Stomach (tissue), 4 donors: ENCODE data around the gene ASPRV1.

Experiments
- CTCF ChIP-seq, 7 experiments: fragments of 450-650 bp in 4 of 7; fragments of 200-600 bp in 3 of 7; sonication (generic) in 3 of 7; IDR thresholded peaks; one replicate each; pipeline ENCODE4 v1.5.1; 2016 to 2019; ENCODE audit warnings: antibody characterized with exemption in 7 of 7, control low read depth in 2 of 7, mild to moderate bottlenecking in 1 of 7
- POLR2A ChIP-seq, 4 donors: fragments of 450-650 bp; IDR thresholded peaks; one replicate each; pipeline ENCODE4 v1.6.1; 2016; ENCODE audit warnings: antibody characterized with exemption in 4 of 4, control low read depth in 2 of 4, mild to moderate bottlenecking in 1 of 4, moderate library complexity in 1 of 4

- TF ChIP-seq CTCF (IDR thresholded peaks at IDR 0.05) (no peak), POLR2A (IDR thresholded peaks at IDR 0.05) (no peak)
These were observed 8.6 kb upstream of the ASPRV1 start for GRCh38 chr2:69969991-69970390.
